Activated CD8-positive, alpha-beta T cell treated with anti-CD3 and anti-CD28 coated beads, Interleukin-2, amount 10 ng/mL, durations not matched to agents 7 days and 5 days (primary cell): ENCODE results near the gene MDFI. TPM values are rescaled to one million over a fixed set of nuclear protein-coding genes. Genes with fewer than 3 reads are reported as not detected.

Experiments used
- ATAC-seq: fragments of 150-1000 bp; cut with Tn5 transposase; one replicate; pipeline ENCODE4 v1.10.0; 2021; ENCODE audit warnings: moderate library complexity
- CTCF ChIA-PET: fragments of 350-600 bp; sonication (Branson Sonifier 250); formaldehyde crosslinking; loops from one replicate; lab custom pipeline; 2021; ENCODE audit warnings: antibody characterized with exemption; lab: Charles Lee
- POLR2A ChIA-PET: fragments of 350-600 bp; sonication (Branson Sonifier 250); formaldehyde crosslinking; loops from one replicate; lab custom pipeline; 2021; ENCODE audit warnings: antibody characterized with exemption; lab: Charles Lee
- DNase-seq: peaks from one replicate; pipeline ENCODE4 v3.0.0-alpha.2; 2020
- H3K27ac Mint-ChIP-seq: one replicate; pipeline ENCODE4 v1.8.0; 2021; ENCODE audit warnings: mild to moderate bottlenecking, mixed read lengths
- H3K27me3 Mint-ChIP-seq: one replicate; pipeline ENCODE4 v1.8.0; 2021; ENCODE audit warnings: low read depth, mixed read lengths
- H3K36me3 Mint-ChIP-seq: one replicate; pipeline ENCODE4 v1.8.0; 2021; ENCODE audit warnings: low read depth, mixed read lengths
- H3K4me1 Mint-ChIP-seq: one replicate; pipeline ENCODE4 v1.8.0; 2021; ENCODE audit warnings: low read depth, mixed read lengths
- H3K4me3 Mint-ChIP-seq: one replicate; pipeline ENCODE4 v1.8.0; 2021; ENCODE audit warnings: mild to moderate bottlenecking, mixed read lengths
- H3K9me3 Mint-ChIP-seq: one replicate; pipeline ENCODE4 v1.8.0; 2022; ENCODE audit warnings: mixed read lengths; ENCODE audit not compliant: insufficient read depth
- total RNA-seq, 2 experiments: library from RNA; stranded (reverse); gene quantifications; one replicate each; pipeline ENCODE4 v1.2.3, GENCODE V29; 2021

MDFI gene
- not detected for total RNA-seq

DNA sequence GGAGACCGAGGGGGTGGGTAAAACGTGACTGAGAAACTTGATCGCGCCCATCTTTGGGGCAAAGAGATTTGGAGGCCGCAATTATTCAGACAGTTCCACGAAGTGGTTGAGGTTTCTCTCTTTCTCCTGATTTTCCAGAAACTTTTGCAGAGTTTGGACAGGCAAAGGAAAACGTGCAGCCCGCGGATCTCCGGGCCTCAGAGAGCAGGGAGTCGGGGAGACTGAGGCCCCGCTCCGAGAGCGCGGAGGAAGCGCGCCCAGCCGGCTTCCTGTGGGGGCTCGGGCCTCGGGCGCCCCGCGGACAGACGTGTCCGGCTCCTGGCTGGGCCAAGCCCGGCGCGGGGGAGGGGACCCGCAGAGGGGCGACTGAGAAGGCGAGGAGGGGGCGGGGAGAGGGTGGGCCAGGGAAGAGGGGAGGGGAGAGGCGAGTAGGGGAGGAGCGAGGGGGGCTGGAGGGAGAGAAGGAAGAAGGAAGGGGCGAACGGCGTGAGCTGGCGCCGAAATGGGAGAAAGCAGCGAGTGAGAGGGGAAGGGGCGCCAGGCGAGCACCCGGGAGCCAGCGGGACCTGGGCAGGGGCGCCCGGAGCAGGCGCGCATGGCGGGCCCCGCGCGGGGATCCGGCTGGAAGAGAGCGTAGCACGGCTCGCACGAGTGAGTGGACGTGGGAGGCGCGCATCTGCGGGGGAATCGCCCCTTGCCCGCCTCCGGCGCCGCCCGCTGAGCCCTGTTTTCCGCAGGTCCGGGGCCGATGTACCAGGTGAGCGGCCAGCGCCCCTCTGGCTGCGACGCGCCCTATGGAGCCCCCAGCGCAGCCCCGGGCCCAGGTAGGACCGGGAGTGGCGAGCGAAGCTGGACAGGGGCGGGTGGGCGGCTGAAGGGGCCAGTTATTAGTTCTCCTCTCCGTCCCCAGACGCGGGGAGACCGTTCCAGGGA lies at the start of gene MDFI:
Gene MDFI (plus strand): TSS at position 467 of the 933 bp plus-strand sequence. CDS start 282 bp downstream, at position 749.
- Mint-ChIP-seq H3K36me3 (no peaks in the 10 kb centered on the region), H3K4me3 (peak within 1 kb of the TSS; percentile 18), H3K27me3 (peaks cover 58% of the 10 kb centered on the region), H3K9me3 (no peaks in the 10 kb centered on the region), H3K4me1 (peaks cover 8% of the 10 kb centered on the region), H3K27ac (no peak within 1 kb of the TSS)
- CTCF ChIA-PET = no interaction called here
- DNase-seq (no peak), ATAC-seq (no peak)
- POLR2A ChIA-PET = no interaction called here

DNA sequence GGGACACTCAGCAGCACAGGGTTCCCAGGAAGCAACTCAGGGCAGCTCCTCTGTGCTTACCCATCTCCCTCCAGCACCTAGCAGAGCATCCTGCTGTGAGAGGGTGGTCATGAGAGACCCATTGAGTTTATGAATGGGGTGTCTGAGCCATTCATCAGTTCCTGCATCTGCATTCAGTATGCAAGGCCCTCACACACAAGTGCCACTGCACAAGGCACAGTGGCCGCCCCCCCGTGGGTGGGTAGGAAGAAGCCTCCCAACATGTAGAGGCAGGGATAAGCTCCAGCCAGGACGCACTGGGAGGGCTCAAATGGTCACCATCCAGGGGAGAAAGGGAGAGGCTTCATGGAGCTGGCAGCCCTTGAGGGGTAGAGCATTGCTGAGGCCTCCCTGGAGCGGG lies 49.0 kb upstream of the MDFI start:
- ChIA-PET POLR2A (no interaction called here), CTCF (interaction anchor here (1.2 to 1.9 kb wide), 3 partner anchors 163 to 221 kb away, joined by 3 to 10 read pairs (median 8); no protein-coding TSS in a partner anchor)
- Mint-ChIP-seq H3K27me3 (no peaks in the 10 kb centered on the region), H3K4me1 (peaks cover 5% of the 10 kb centered on the region), H3K9me3 (no peaks in the 10 kb centered on the region), H3K4me3 (no peak overlapping the region), H3K27ac (no peak overlapping the region), H3K36me3 (no peaks in the 10 kb centered on the region)
- ATAC-seq (no peak), DNase-seq (no peak)

- Mint-ChIP-seq H3K27me3 (no peaks in the 10 kb centered on the region), H3K4me1 (peaks cover 5% of the 10 kb centered on the region), H3K9me3 (no peaks in the 10 kb centered on the region), H3K4me3 (no peak overlapping the region), H3K27ac (no peak overlapping the region), H3K36me3 (no peaks in the 10 kb centered on the region)
- no peak for DNase-seq
- no peak for ATAC-seq
- POLR2A ChIA-PET = no interaction called here
- CTCF ChIA-PET = interaction anchor here (1.2 to 5.3 kb wide), 5 partner anchors 128 to 222 kb away, joined by 3 to 51 read pairs (median 8); no protein-coding TSS in a partner anchor
Measured at GRCh38 chr6:41589636-41590622, 48.3 kb upstream of the MDFI start.

GRCh38 chr6:41591122-41591521 lies 47.1 kb upstream of the MDFI start:
- H3K4me1 Mint-ChIP-seq = no peaks in the 10 kb centered on the region
- H3K4me3 Mint-ChIP-seq = no peak overlapping the region
- H3K36me3 Mint-ChIP-seq = no peaks in the 10 kb centered on the region
- ATAC-seq (no peak), DNase-seq (no peak)
- CTCF ChIA-PET = interaction anchor here (0.8 to 5.3 kb wide), 5 partner anchors 129 to 223 kb away, joined by 3 to 51 read pairs (median 6); no protein-coding TSS in a partner anchor
- POLR2A ChIA-PET = no interaction called here
- H3K9me3 Mint-ChIP-seq = no peaks in the 10 kb centered on the region
- H3K27me3 Mint-ChIP-seq = no peaks in the 10 kb centered on the region
- H3K27ac Mint-ChIP-seq = no peak overlapping the region

- DNase-seq (peak; percentile 85), ATAC-seq (peak; percentile 77)
- H3K27ac Mint-ChIP-seq = no peak overlapping the region
- H3K27me3 Mint-ChIP-seq = no peaks in the 10 kb centered on the region
- no peaks in the 10 kb centered on the region for H3K4me1 Mint-ChIP-seq
- ChIA-PET POLR2A (no interaction called here), CTCF (interaction anchor here (0.6 to 5.3 kb wide), 6 partner anchors 129 to 224 kb away, joined by 3 to 51 read pairs (median 4); no protein-coding TSS in a partner anchor)
- H3K9me3 Mint-ChIP-seq = no peaks in the 10 kb centered on the region
- no peaks in the 10 kb centered on the region for H3K36me3 Mint-ChIP-seq
- H3K4me3 Mint-ChIP-seq = no peak overlapping the region
Measured at GRCh38 chr6:41591859-41592502, 46.3 kb upstream of the MDFI start.

GRCh38 chr6:41593406-41593805 lies 44.9 kb upstream of the MDFI start:
- H3K9me3 Mint-ChIP-seq = no peaks in the 10 kb centered on the region
- CTCF ChIA-PET = interaction anchor here (1.6 to 5.3 kb wide), 3 partner anchors 9 to 225 kb away, joined by 5 to 51 read pairs (median 13); no protein-coding TSS in a partner anchor
- ATAC-seq = no peak

GRCh38 chr6:41593839-41594238 lies 44.4 kb upstream of the MDFI start:
- CTCF ChIA-PET = interaction anchor here (1.0 to 5.3 kb wide), 6 partner anchors 9 to 226 kb away, joined by 3 to 51 read pairs (median 9); no protein-coding TSS in a partner anchor
- ATAC-seq (no peak), DNase-seq (no peak)
- POLR2A ChIA-PET = no interaction called here
- Mint-ChIP-seq H3K36me3 (no peaks in the 10 kb centered on the region), H3K9me3 (no peaks in the 10 kb centered on the region), H3K4me3 (no peak overlapping the region), H3K4me1 (no peaks in the 10 kb centered on the region), H3K27ac (no peak overlapping the region), H3K27me3 (no peaks in the 10 kb centered on the region)

More at GRCh38 chr6:41593406-41593805, 44.9 kb upstream of the MDFI start:
- H3K27ac Mint-ChIP-seq = no peak overlapping the region
- DNase-seq = no peak
- POLR2A ChIA-PET = no interaction called here
- no peaks in the 10 kb centered on the region for H3K4me1 Mint-ChIP-seq
- no peaks in the 10 kb centered on the region for H3K36me3 Mint-ChIP-seq
- H3K27me3 Mint-ChIP-seq = no peaks in the 10 kb centered on the region
- no peak overlapping the region for H3K4me3 Mint-ChIP-seq

DNA sequence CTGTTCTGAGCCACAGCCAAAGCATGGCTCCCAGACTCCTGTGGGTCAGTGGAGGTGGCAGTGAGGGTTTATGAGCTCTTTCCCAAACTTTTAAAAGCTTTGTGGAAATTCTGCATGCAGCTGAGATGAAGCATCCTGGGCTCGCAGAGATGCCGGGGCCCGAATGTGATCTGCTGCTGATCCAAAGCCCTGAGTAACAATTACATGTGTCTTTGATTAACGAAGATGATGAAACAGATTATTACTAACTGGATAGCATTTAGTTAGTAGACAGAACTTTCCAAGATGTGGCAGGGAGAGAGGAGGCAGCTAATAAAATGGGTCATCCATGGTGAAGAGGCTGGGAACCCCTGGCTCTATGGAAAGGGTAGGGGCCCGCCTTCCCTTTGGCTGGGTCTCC lies 43.9 kb upstream of the MDFI start:
- Mint-ChIP-seq H3K4me1 (no peaks in the 10 kb centered on the region), H3K27ac (no peak overlapping the region), H3K4me3 (no peak overlapping the region), H3K36me3 (no peaks in the 10 kb centered on the region), H3K9me3 (no peaks in the 10 kb centered on the region), H3K27me3 (no peaks in the 10 kb centered on the region)
- DNase-seq (no peak), ATAC-seq (no peak)
- POLR2A ChIA-PET = no interaction called here
- CTCF ChIA-PET = interaction anchor here (0.6 to 5.3 kb wide), 7 partner anchors 8 to 288 kb away, joined by 3 to 51 read pairs (median 5); no protein-coding TSS in a partner anchor

- Mint-ChIP-seq H3K27ac (peak overlapping the region; percentile 34), H3K4me3 (no peak overlapping the region), H3K27me3 (no peaks in the 10 kb centered on the region), H3K4me1 (no peaks in the 10 kb centered on the region), H3K36me3 (no peaks in the 10 kb centered on the region), H3K9me3 (no peaks in the 10 kb centered on the region)
- DNase-seq (no peak), ATAC-seq (no peak)
- POLR2A ChIA-PET = no interaction called here
- CTCF ChIA-PET = interaction anchor here (0.6 to 5.3 kb wide), 8 partner anchors 8 to 509 kb away, joined by 3 to 51 read pairs (median 5); no protein-coding TSS in a partner anchor
Measured at GRCh38 chr6:41594766-41595165, 43.5 kb upstream of the MDFI start.

DNA sequence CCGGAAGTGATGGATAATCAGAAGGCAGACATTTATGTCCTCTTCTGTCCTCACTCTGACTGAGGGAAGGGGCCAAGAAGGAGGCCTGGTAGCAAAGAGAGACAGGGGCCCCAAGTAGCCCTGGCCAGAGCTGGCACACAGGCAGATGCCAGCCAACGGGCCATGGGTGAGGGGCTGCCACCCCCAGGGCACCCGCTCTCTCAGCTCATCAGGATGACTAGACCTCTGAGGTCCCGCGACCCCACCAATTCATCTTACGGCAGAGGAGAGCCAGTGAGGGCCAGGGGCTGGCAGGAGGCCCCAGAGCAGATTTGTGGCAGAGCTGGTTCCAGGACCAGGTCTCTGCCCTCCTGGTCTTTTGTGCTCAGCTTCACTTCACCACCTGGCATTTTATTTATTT lies 43.1 kb upstream of the MDFI start:
- ChIA-PET POLR2A (no interaction called here), CTCF (interaction anchor here (0.6 to 5.3 kb wide), 5 partner anchors 88 to 509 kb away, joined by 3 to 51 read pairs (median 5); no protein-coding TSS in a partner anchor)
- no peak for ATAC-seq
- H3K9me3 Mint-ChIP-seq = no peaks in the 10 kb centered on the region
- no peaks in the 10 kb centered on the region for H3K36me3 Mint-ChIP-seq
- H3K4me3 Mint-ChIP-seq = no peak overlapping the region
- peak overlapping the region; percentile 34 for H3K27ac Mint-ChIP-seq
- H3K4me1 Mint-ChIP-seq = no peaks in the 10 kb centered on the region
- no peaks in the 10 kb centered on the region for H3K27me3 Mint-ChIP-seq
- DNase-seq = no peak
